ENCODE results near the gene PLEKHA5.

DNA sequence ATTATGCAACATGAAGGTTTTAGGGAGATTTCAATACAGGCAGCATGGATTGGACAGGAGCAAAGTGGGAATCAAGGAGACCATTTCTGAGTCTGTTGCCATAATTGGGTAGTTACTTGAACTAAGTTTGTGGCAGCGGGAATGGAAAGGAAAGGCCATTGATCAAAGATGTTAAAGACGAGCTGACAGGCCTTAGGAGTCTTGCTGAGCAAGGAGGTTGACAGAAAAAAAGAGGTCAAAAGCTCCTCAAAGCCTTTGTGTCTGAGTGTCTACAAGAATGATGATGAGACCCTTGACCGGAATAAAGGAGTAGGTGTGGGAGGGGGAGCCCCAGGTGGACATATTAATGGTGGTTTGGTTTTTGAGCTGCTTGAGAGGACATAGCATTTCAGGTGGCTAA lies 9.4 kb downstream of the PLEKHA5 start:
- no peak for TF ChIP-seq CTCF (IDR thresholded peaks at IDR 0.05)
- no peak for TF ChIP-seq POLR2A (IDR thresholded peaks at IDR 0.05)
- TF ChIP-seq POLR2AphosphoS5 (IDR thresholded peaks at IDR 0.05): no peak
- TF ChIP-seq EP300 (IDR thresholded peaks at IDR 0.05): no peak

All from sigmoid colon (tissue), 4 donors.